SK-N-SH treated with all-trans-retinoic acid at 6 μM for 48 hours (cell line): ENCODE results near the gene FBXL14.

Experiments
- ATAC-seq: fragments of 200-7000 bp; cut with Tn5 transposase; 3 replicates; pipeline ENCODE4 v1.9.1; 2020; ENCODE audit warnings: mild to moderate bottlenecking, moderate library complexity
- ARNTL ChIP-seq: fragments of 450-650 bp; formaldehyde crosslinking; IDR thresholded peaks from 2 replicates; pipeline ENCODE4 v1.5.0; 2020; ENCODE audit warnings: low read depth, mild to moderate bottlenecking, moderate library complexity, borderline replicate concordance
- BACH2 ChIP-seq: fragments of 250-450 bp; sonication (Bioruptor Pico); IDR thresholded peaks from 2 replicates; pipeline ENCODE4 v1.9.0; 2021; ENCODE audit warnings: mild to moderate bottlenecking, borderline replicate concordance
- CSDC2 ChIP-seq: fragments of 250-450 bp; sonication (Bioruptor Pico); IDR thresholded peaks from 2 replicates; pipeline ENCODE4 v1.5.0; 2020; ENCODE audit warnings: mild to moderate bottlenecking, moderate library complexity
- CSRNP3 ChIP-seq: fragments of 250-450 bp; sonication (Bioruptor Pico); IDR thresholded peaks from 2 replicates; pipeline ENCODE4 v1.5.1; 2021; ENCODE audit warnings: mild to moderate bottlenecking, moderate library complexity
- ESRRG ChIP-seq: fragments of 250-450 bp; sonication (Bioruptor Pico); IDR thresholded peaks from 2 replicates; pipeline ENCODE4 v1.6.1; 2021; ENCODE audit warnings: mild to moderate bottlenecking
- GLIS3 ChIP-seq: fragments of 250-450 bp; sonication (Bioruptor Pico); IDR thresholded peaks from 2 replicates; pipeline ENCODE4 v1.5.0; 2020; ENCODE audit warnings: mild to moderate bottlenecking, moderate library complexity
- ISL1 ChIP-seq: fragments of 250-450 bp; sonication (Bioruptor Pico); IDR thresholded peaks from 2 replicates; pipeline ENCODE4 v2.1.2; 2022; ENCODE audit warnings: mild to moderate bottlenecking, moderate library complexity
- OSR1 ChIP-seq: fragments of 250-450 bp; sonication (Bioruptor Pico); IDR thresholded peaks from 2 replicates; pipeline ENCODE4 v1.8.0; 2022; ENCODE audit warnings: moderate library complexity, mild to moderate bottlenecking, inconsistent platforms
- PATZ1 ChIP-seq: fragments of 250-450 bp; sonication (Bioruptor Pico); IDR thresholded peaks from 2 replicates; pipeline ENCODE4 v1.8.0; 2020; ENCODE audit warnings: mild to moderate bottlenecking, moderate library complexity, borderline replicate concordance
- POU6F1 ChIP-seq: fragments of 250-450 bp; sonication (Bioruptor Pico); IDR thresholded peaks from 2 replicates; pipeline ENCODE4 v1.8.0; 2021; ENCODE audit warnings: low read depth, mild to moderate bottlenecking, moderate library complexity, borderline replicate concordance
- PPARA ChIP-seq: fragments of 250-450 bp; sonication (Bioruptor Pico); IDR thresholded peaks from 2 replicates; pipeline ENCODE4 v1.5.0; 2020; ENCODE audit warnings: mild to moderate bottlenecking, borderline replicate concordance
- RARB ChIP-seq: fragments of 250-450 bp; sonication (Bioruptor Pico); IDR thresholded peaks from 2 replicates; pipeline ENCODE4 v1.8.0; 2021; ENCODE audit warnings: mild to moderate bottlenecking, moderate library complexity
- SNAI2 ChIP-seq: fragments of 250-450 bp; sonication (Bioruptor Pico); IDR thresholded peaks from 2 replicates; pipeline ENCODE4 v1.5.0; 2020; ENCODE audit warnings: mild to moderate bottlenecking, moderate library complexity
- TCF4 ChIP-seq: fragments of 250-450 bp; sonication (Bioruptor Pico); IDR thresholded peaks from 2 replicates; pipeline ENCODE4 v1.8.0; 2021; ENCODE audit warnings: mild to moderate bottlenecking, moderate library complexity, borderline replicate concordance
- TOX ChIP-seq: fragments of 250-450 bp; sonication (Bioruptor Pico); IDR thresholded peaks from 2 replicates; pipeline ENCODE4 v1.8.0; 2021; ENCODE audit warnings: mild to moderate bottlenecking, moderate library complexity, borderline replicate concordance
- TSHZ2 ChIP-seq: fragments of 250-450 bp; sonication (Bioruptor Pico); IDR thresholded peaks from 2 replicates; pipeline ENCODE4 v1.5.0; 2020; ENCODE audit warnings: mild to moderate bottlenecking, moderate library complexity
- ZC3H10 ChIP-seq: fragments of 250-450 bp; sonication (Bioruptor Pico); IDR thresholded peaks from 2 replicates; pipeline ENCODE4 v1.5.1; 2021; ENCODE audit warnings: mild to moderate bottlenecking, moderate library complexity
- ZFP3 ChIP-seq: fragments of 250-450 bp; sonication (Bioruptor Pico); IDR thresholded peaks from 2 replicates; pipeline ENCODE4 v1.5.0; 2020; ENCODE audit warnings: mild to moderate bottlenecking, moderate library complexity
- ZFP30 ChIP-seq: fragments of 450-650 bp; formaldehyde crosslinking; IDR thresholded peaks from 2 replicates; pipeline ENCODE4 v1.5.0; 2022; ENCODE audit warnings: mild to moderate bottlenecking, moderate library complexity
- ZNF565 ChIP-seq: fragments of 450-650 bp; formaldehyde crosslinking; conservative IDR thresholded peaks from 2 replicates; pipeline ENCODE4 v1.5.0; 2020; ENCODE audit warnings: low read depth, mild to moderate bottlenecking, moderate library complexity
- ZNF70 ChIP-seq: fragments of 450-650 bp; formaldehyde crosslinking; IDR thresholded peaks from 2 replicates; pipeline ENCODE4 v1.5.0; 2020; ENCODE audit warnings: mild to moderate bottlenecking, moderate library complexity

FBXL14 gene

GRCh38 chr12:1574865-1575259, 19.5 kb downstream of the FBXL14 start:
- ATAC-seq: no peak; the same call in 1 of the 3 replicates
- no peak for TF ChIP-seq TCF4 (CRISPR knock-in tag)
- no peak for TF ChIP-seq ZNF565
- TF ChIP-seq ZFP30 (CRISPR knock-in tag): no peak

GRCh38 chr12:1573960-1574864, 20.2 kb downstream of the FBXL14 start:
- TF ChIP-seq ARNTL (no peak), ESRRG (CRISPR knock-in tag) (no peak), ZNF565 (no peak), GLIS3 (CRISPR knock-in tag) (no peak)
- no peak for ATAC-seq

- TF ChIP-seq PATZ1 (CRISPR knock-in tag) (no peak), ISL1 (CRISPR knock-in tag) (no peak), ZNF70 (CRISPR knock-in tag) (no peak), SNAI2 (CRISPR knock-in tag) (no peak), OSR1 (CRISPR knock-in tag) (no peak), ESRRG (CRISPR knock-in tag) (no peak)
- ATAC-seq: no peak
These were observed 21.6 kb downstream of the FBXL14 start for GRCh38 chr12:1572731-1573130.

- ATAC-seq: no peak
- TF ChIP-seq GLIS3 (CRISPR knock-in tag) (no peak), ZNF70 (CRISPR knock-in tag) (no peak), SNAI2 (CRISPR knock-in tag) (no peak), TOX (CRISPR knock-in tag) (no peak), ZC3H10 (CRISPR knock-in tag) (no peak)
- TF ChIP-seq, all 23 proteins: peak for 0
These were observed 26.5 kb downstream of the FBXL14 start for GRCh38 chr12:1567852-1568251.

GRCh38 chr12:1566449-1567135, 27.8 kb downstream of the FBXL14 start:
- TF ChIP-seq TOX (CRISPR knock-in tag) (no peak), ZC3H10 (CRISPR knock-in tag) (no peak), ZNF70 (CRISPR knock-in tag) (no peak), RARB (CRISPR knock-in tag) (no peak), OSR1 (CRISPR knock-in tag) (no peak), TSHZ2 (CRISPR knock-in tag) (no peak), TCF4 (CRISPR knock-in tag) (no peak), ZNF565 (no peak), ZFP30 (CRISPR knock-in tag) (no peak), CSDC2 (no peak), CSRNP3 (no peak), ESRRG (CRISPR knock-in tag) (no peak), BACH2 (CRISPR knock-in tag) (no peak), PPARA (CRISPR knock-in tag) (no peak), POU6F1 (CRISPR knock-in tag) (no peak), SNAI2 (CRISPR knock-in tag) (no peak), ZFP3 (CRISPR knock-in tag) (no peak)
- ATAC-seq: no peak
